Lower leg skin (tissue), 4 donors: ENCODE results near the gene CDKL5. TPM values are rescaled to one million over a fixed set of nuclear protein-coding genes. Genes with fewer than 3 reads are reported as not detected.

Source experiments
- DNase-seq, 2 donors: peaks; one replicate each; pipeline ENCODE4 v3.0.0-alpha.2; 2019; ENCODE audit warnings: low spot score in 2 of 2
- H3K4me3 ChIP-seq: fragments of 200-600 bp; sonication (generic); 2 replicates; pipeline ENCODE4 v1.5.1; 2017; ENCODE audit warnings: mild to moderate bottlenecking, low read depth; ENCODE audit not compliant: poor library complexity, severe bottlenecking
- POLR2A ChIP-seq, 2 donors: fragments of 450-650 bp; IDR thresholded peaks; one replicate each; pipeline ENCODE4 v1.6.1; 2016 to 2017; ENCODE audit warnings: antibody characterized with exemption in 2 of 2, mild to moderate bottlenecking in 1 of 2, moderate library complexity in 1 of 2
- WGBS, 2 donors: methylation state at CpG; one replicate each; pipeline ENCODE4 v1.1.5; 2018; 5-methylcytosine and 5-hydroxymethylcytosine counted together
- intact Hi-C: fragments of 100-400 bp; cut with DNase I; formaldehyde crosslinking; loops from one replicate; pipeline ENCODE4 v1.15.0; 2023; ENCODE audit warnings: low total_unique reads
- total RNA-seq, 4 donors: library from RNA; depleted of rRNA; stranded (reverse); fragments of >200 nt; gene quantifications; one replicate each; pipeline ENCODE4 v1.1.0, GENCODE V29; 2016
- TF ChIP-seq, protein P1 (sequence below), 3 donors: fragments of 450-650 bp; IDR thresholded peaks; one replicate each; pipeline ENCODE4 v1.5.1; 2016; ENCODE audit warnings: antibody characterized with exemption in 3 of 3, mild to moderate bottlenecking in 3 of 3, moderate library complexity in 2 of 3

Gene CDKL5
- total RNA-seq, 4 donors from 2014 or later = 3.3 to 9.2 (median 5.1) TPM

GRCh38 chrX:18461431-18461830 lies 36.0 kb downstream of the CDKL5 start:
- no peak for TF ChIP-seq POLR2A (IDR thresholded peaks at IDR 0.05)
- TF ChIP-seq, protein P1, sequence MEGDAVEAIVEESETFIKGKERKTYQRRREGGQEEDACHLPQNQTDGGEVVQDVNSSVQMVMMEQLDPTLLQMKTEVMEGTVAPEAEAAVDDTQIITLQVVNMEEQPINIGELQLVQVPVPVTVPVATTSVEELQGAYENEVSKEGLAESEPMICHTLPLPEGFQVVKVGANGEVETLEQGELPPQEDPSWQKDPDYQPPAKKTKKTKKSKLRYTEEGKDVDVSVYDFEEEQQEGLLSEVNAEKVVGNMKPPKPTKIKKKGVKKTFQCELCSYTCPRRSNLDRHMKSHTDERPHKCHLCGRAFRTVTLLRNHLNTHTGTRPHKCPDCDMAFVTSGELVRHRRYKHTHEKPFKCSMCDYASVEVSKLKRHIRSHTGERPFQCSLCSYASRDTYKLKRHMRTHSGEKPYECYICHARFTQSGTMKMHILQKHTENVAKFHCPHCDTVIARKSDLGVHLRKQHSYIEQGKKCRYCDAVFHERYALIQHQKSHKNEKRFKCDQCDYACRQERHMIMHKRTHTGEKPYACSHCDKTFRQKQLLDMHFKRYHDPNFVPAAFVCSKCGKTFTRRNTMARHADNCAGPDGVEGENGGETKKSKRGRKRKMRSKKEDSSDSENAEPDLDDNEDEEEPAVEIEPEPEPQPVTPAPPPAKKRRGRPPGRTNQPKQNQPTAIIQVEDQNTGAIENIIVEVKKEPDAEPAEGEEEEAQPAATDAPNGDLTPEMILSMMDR (IDR thresholded peaks at IDR 0.05) = no peak
- 45 to 59% methylated on average over 1 of the region's 1 CpG for WGBS, 2 donors
- DNase-seq = no peak

DNA sequence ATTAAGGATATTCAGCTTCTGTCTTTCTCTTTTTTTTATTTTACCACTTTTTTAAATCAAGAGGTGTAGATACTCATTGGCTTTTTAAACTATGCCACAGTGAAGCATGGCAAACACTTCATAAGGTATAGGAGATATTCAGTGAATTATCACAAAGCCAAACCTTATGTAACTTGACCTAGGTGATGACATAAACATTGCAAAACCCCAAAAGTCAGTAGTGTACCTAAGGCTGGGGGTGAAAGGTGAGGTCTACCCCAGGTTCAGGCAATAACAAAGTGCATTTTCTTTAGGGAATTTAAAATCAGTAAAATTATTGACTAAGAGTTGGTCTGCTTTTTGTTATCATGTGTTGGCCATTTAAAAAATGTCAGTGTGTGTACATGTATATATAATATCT lies 39.1 kb downstream of the CDKL5 start:
- H3K4me3 ChIP-seq = no peak overlapping the region
- no peak for DNase-seq
- TF ChIP-seq, protein P1 (IDR thresholded peaks at IDR 0.05) = no peak
- TF ChIP-seq POLR2A (IDR thresholded peaks at IDR 0.05) = no peak
- intact Hi-C loops = no loop called here

More at GRCh38 chrX:18461431-18461830, 36.0 kb downstream of the CDKL5 start:
- intact Hi-C loops = no loop called here
- H3K4me3 ChIP-seq = no peak overlapping the region

GRCh38 chrX:18465051-18465450 lies 39.6 kb downstream of the CDKL5 start:
- intact Hi-C loops = no loop called here
- TF ChIP-seq, protein P1 (IDR thresholded peaks at IDR 0.05) = no peak
- TF ChIP-seq POLR2A (IDR thresholded peaks at IDR 0.05) = no peak
- DNase-seq = no peak
- H3K4me3 ChIP-seq = no peak overlapping the region
- WGBS, 2 donors = 86 to 96% methylated on average over 4 of the region's 4 CpGs

DNA sequence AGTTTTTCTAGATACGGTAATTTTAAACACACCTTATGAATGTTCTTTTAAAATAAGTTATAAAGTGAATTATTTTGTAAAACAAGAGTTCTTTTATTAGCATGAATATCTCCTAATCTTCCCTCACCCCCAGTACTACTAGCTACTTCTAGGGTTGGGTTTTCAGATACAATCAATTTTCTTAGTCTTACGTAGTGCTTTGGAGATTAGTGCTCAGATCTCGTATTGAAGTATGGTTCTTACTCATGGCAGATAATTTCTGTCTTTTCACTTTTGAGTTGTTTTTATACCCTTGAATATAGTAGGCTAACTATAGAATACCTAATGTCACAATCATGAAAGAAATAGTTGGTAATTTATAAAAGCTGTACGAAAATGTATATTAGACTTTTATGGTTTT lies 43.2 kb downstream of the CDKL5 start:
- TF ChIP-seq, protein P1 (IDR thresholded peaks at IDR 0.05) = no peak
- TF ChIP-seq POLR2A (IDR thresholded peaks at IDR 0.05) = no peak
- WGBS, 2 donors = 82 to 92% methylated on average over 4 of the region's 4 CpGs
- DNase-seq = no peak
- no peak overlapping the region for H3K4me3 ChIP-seq
- intact Hi-C loops = no loop called here

GRCh38 chrX:18471296-18471695 lies 45.9 kb downstream of the CDKL5 start:
- no peak for DNase-seq

More at GRCh38 chrX:18471296-18471695, 45.9 kb downstream of the CDKL5 start:
- no peak overlapping the region for H3K4me3 ChIP-seq
- TF ChIP-seq, protein P1 (IDR thresholded peaks at IDR 0.05) = no peak
- TF ChIP-seq POLR2A (IDR thresholded peaks at IDR 0.05) = no peak
- 75 to 95% methylated on average over 2 of the region's 2 CpGs for WGBS, 2 donors
- intact Hi-C loops = no loop called here
